ENCODE results near the gene CFC1. TPM values are rescaled to one million over a fixed set of nuclear protein-coding genes. Genes with fewer than 3 reads are reported as not detected.
"Not testable (repeated sequence)": the region's sequence is repeated elsewhere in the genome, so short reads cannot be mapped to it uniquely, and the experiment has no call there.

The CFC1 gene
- polyA plus RNA-seq, 1 experiment: not detected

GRCh38 chr2:130597994-130598393, 1.4 kb downstream of the CFC1 start:
- CTCF ChIA-PET; H3K27ac ChIP-seq (ENCODE audit: low read depth, low read length); H3K4me3 ChIP-seq (ENCODE audit: low read depth, low read length); POLR2A ChIA-PET; H3K9me3 ChIP-seq (ENCODE audit: control insufficient read depth, insufficient read depth, low read length); H3K27me3 ChIP-seq (ENCODE audit: control insufficient read depth, insufficient read depth, low read length); DNase-seq (ENCODE audit: low read depth, low spot score): not testable (repeated sequence)

DNA sequence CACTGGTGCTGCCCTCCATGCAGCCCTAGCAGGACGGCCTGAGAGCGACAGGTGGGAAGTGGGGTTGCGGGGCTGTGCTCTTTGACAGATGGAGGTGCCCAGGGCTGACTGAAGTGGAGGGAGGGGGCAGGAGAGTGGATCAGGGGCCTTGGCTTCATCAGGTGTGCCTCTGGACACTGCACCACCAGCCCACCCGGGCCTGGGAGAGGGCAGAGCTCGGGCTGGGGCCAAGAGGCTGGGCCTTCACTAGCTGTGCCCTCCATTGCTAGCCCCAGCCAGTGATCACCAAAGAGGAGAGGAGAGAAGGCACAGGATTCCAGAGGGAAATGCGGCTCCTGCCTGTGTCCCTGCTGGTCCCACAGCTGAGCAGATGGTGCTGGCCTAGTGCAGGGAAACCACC, 2.6 kb downstream of the CFC1 start:
- POLR2A ChIA-PET; H3K9me3 ChIP-seq (ENCODE audit: control insufficient read depth, insufficient read depth, low read length); H3K27me3 ChIP-seq (ENCODE audit: control insufficient read depth, insufficient read depth, low read length); DNase-seq (ENCODE audit: low read depth, low spot score); H3K4me3 ChIP-seq (ENCODE audit: low read depth, low read length); CTCF ChIA-PET; H3K27ac ChIP-seq (ENCODE audit: low read depth, low read length): not testable (repeated sequence)

GRCh38 chr2:130594011-130594410, 5.4 kb downstream of the CFC1 start:
- H3K4me3 ChIP-seq (ENCODE audit: low read depth, low read length); CTCF ChIA-PET: not testable (repeated sequence)

DNA sequence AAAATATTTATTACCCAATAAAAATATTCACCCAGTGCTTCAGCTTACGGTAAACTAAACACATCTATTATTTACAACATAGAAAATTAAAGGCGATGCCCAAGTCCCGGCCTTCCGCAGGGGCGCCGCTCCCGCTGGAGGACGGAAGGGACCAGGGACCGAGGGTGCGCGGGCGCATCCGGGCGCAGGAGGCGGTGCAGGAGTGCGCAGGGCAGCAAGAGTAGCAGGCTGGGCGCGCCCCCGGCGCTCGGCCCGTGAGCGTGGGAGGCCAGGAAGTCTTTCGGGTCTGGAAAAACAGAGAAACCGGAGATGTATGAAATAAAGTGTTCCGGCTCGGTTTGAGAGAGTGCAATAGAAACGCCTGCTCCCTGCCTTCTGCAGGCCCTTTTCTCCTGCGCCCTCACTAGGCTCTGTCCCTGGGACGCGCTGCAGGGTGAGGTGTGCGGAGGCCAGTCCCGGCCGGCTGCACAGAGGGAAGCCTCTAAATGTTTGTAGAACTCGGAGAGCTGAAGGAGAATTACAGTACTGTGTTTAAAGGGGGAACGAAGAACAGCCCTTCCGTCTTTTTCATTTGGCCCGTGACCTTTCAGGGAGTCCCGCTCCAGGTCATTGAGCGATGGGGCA, 6.5 kb downstream of the CFC1 start:
- DNase-seq (ENCODE audit: low read depth, low spot score); H3K4me3 ChIP-seq (ENCODE audit: low read depth, low read length); H3K27ac ChIP-seq (ENCODE audit: low read depth, low read length); H3K27me3 ChIP-seq (ENCODE audit: control insufficient read depth, insufficient read depth, low read length); H3K9me3 ChIP-seq (ENCODE audit: control insufficient read depth, insufficient read depth, low read length); CTCF ChIA-PET; POLR2A ChIA-PET: not testable (repeated sequence)

More at GRCh38 chr2:130594011-130594410, 5.4 kb downstream of the CFC1 start:
- POLR2A ChIA-PET; DNase-seq (ENCODE audit: low read depth, low spot score); H3K27me3 ChIP-seq (ENCODE audit: control insufficient read depth, insufficient read depth, low read length); H3K27ac ChIP-seq (ENCODE audit: low read depth, low read length); H3K9me3 ChIP-seq (ENCODE audit: control insufficient read depth, insufficient read depth, low read length): not testable (repeated sequence)

DNA sequence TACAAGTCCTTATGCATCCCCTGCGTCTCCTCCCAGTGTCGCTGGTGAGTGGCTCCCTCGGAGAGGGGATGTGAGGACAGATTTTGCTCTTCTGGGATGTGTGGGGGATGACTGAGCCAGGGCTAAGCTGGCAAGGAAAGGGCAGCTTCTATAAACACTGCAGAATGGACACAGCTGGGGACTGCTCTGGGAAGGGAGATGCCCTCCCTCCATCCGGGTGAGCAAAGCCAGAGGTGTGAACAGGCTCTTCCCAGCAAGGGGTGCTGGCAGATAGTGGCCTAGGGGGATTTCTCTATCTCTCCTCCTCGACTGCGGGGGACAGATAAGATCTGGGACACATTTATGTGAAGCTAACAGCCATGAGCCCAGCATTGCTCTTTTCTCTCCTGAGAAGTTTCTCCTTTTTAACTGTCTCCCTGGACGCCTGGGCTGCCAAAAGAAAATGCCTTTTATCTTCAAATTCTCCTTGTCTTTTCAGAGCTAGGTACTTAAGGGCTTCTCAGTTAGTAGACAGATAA, 8.5 kb downstream of the CFC1 start:
- H3K27ac ChIP-seq (ENCODE audit: low read depth, low read length); DNase-seq (ENCODE audit: low read depth, low spot score); H3K9me3 ChIP-seq (ENCODE audit: control insufficient read depth, insufficient read depth, low read length); H3K27me3 ChIP-seq (ENCODE audit: control insufficient read depth, insufficient read depth, low read length); H3K4me3 ChIP-seq (ENCODE audit: low read depth, low read length); CTCF ChIA-PET; POLR2A ChIA-PET: not testable (repeated sequence)

GRCh38 chr2:130590170-130590841, 9.1 kb downstream of the CFC1 start:
- H3K27me3 ChIP-seq (ENCODE audit: control insufficient read depth, insufficient read depth, low read length); CTCF ChIA-PET; H3K4me3 ChIP-seq (ENCODE audit: low read depth, low read length); H3K27ac ChIP-seq (ENCODE audit: low read depth, low read length); POLR2A ChIA-PET; H3K9me3 ChIP-seq (ENCODE audit: control insufficient read depth, insufficient read depth, low read length); DNase-seq (ENCODE audit: low read depth, low spot score): not testable (repeated sequence)

DNA sequence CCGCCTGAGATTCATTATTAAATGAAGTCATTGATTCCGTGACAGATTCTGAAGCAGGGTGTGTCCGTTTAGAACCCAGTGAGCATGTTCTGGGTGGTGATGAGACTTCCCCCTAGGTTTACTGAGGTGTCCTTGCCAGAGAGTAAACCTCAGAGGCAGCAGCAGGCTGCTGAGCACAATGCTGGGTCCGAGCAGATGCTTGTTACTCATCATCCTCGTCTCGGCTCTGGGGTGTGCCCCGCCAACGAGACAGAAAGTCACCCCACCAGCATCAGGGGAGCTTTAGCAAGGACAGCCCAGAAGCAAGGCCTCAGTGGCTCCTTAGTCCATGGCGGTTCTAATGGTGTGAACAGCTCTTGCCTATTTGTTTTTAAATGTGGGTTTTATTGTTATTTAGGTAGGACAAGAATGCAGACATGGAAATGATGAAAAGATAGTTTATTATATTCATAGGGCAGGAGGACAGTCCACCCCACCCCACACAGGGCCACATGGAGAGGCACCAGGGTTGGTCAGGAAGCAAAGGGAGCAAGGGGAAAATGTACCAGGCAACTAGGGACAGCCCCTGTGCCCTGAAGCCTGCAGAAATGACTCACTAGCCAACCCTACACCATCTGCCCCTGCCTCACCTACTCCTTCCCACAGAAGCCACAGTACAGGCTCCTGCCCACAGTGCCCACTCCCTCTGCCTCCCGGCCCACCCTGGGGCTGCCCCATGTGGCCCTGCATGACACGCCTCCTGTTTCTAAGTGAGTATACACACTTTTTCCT, 10.5 kb downstream of the CFC1 start:
- CTCF ChIA-PET; POLR2A ChIA-PET; H3K9me3 ChIP-seq (ENCODE audit: control insufficient read depth, insufficient read depth, low read length); H3K27me3 ChIP-seq (ENCODE audit: control insufficient read depth, insufficient read depth, low read length); H3K4me3 ChIP-seq (ENCODE audit: low read depth, low read length); H3K27ac ChIP-seq (ENCODE audit: low read depth, low read length); DNase-seq (ENCODE audit: low read depth, low spot score): not testable (repeated sequence)

- POLR2A ChIA-PET; H3K9me3 ChIP-seq (ENCODE audit: control insufficient read depth, insufficient read depth, low read length): not testable (repeated sequence)
Observed at GRCh38 chr2:130584726-130585125, 14.6 kb downstream of the CFC1 start.

DNA sequence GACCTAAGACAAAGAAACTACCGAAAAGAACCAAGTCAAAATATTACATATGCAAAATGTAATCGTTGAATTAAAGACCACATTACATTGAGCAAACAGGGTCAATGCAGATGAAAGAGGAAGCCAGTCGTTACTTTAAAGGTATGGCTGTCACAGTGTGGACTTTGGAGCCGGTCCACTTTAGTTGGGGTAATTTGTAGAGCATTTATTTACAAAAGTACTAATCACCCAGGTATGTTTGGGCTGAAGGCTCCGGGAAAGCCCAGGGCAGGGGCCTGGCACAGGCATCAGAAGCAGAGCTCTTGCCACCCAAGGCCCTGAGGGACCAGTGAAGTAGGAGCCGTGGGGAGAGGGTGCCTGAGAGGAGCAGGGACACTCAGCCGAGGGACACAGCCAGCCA, 15.8 kb downstream of the CFC1 start:
- H3K4me3 ChIP-seq (ENCODE audit: low read depth, low read length); CTCF ChIA-PET; H3K27me3 ChIP-seq (ENCODE audit: control insufficient read depth, insufficient read depth, low read length); POLR2A ChIA-PET; H3K27ac ChIP-seq (ENCODE audit: low read depth, low read length); H3K9me3 ChIP-seq (ENCODE audit: control insufficient read depth, insufficient read depth, low read length); DNase-seq (ENCODE audit: low read depth, low spot score): not testable (repeated sequence)

More at GRCh38 chr2:130584726-130585125, 14.6 kb downstream of the CFC1 start:
- H3K27me3 ChIP-seq (ENCODE audit: control insufficient read depth, insufficient read depth, low read length); DNase-seq (ENCODE audit: low read depth, low spot score); CTCF ChIA-PET; H3K27ac ChIP-seq (ENCODE audit: low read depth, low read length); H3K4me3 ChIP-seq (ENCODE audit: low read depth, low read length): not testable (repeated sequence)

DNA sequence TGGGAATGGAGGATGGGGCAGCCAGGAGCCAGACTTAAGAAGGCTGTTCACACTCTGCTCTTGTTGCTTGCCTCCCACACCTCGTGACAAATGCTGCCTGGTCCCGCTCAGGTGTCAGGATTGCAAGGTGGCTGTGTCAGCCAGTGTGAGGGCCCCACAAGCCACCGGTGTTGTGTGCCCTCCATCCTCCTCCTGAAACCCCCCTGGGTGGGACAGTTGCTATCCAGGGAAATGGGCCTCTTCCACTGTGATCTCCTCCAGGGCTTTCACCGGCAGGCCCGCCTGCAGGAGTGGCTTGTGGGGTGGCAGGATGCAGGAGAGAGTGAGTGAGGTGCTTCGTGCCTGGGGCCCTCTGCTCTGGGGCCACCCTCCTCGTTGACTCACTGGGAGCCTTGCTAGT, 16.4 kb downstream of the CFC1 start:
- DNase-seq (ENCODE audit: low read depth, low spot score); H3K27ac ChIP-seq (ENCODE audit: low read depth, low read length); POLR2A ChIA-PET; CTCF ChIA-PET; H3K27me3 ChIP-seq (ENCODE audit: control insufficient read depth, insufficient read depth, low read length); H3K4me3 ChIP-seq (ENCODE audit: low read depth, low read length); H3K9me3 ChIP-seq (ENCODE audit: control insufficient read depth, insufficient read depth, low read length): not testable (repeated sequence)

DNA sequence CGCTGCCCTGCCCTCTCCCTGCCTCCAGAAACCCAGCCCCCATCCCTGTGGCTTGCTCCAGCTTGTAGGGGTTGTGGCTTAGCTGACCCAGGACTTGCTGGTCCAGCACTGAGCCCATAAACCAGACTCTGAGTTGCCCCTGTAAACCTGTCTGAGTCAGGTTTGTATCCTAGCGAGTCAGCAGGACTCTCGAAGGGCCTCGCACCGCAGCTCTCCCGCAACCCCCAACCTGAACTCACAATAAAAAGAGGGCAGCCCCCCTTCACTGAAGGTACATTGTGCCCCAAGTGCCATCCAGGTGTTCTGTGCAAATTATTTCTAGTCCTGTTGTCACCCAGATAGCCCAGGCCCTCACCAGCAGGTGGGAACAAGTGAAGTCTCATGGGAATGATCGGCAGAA, 17.9 kb downstream of the CFC1 start:
- H3K4me3 ChIP-seq (ENCODE audit: low read depth, low read length); DNase-seq (ENCODE audit: low read depth, low spot score); H3K27ac ChIP-seq (ENCODE audit: low read depth, low read length); CTCF ChIA-PET; H3K27me3 ChIP-seq (ENCODE audit: control insufficient read depth, insufficient read depth, low read length); POLR2A ChIA-PET; H3K9me3 ChIP-seq (ENCODE audit: control insufficient read depth, insufficient read depth, low read length): not testable (repeated sequence)

DNA sequence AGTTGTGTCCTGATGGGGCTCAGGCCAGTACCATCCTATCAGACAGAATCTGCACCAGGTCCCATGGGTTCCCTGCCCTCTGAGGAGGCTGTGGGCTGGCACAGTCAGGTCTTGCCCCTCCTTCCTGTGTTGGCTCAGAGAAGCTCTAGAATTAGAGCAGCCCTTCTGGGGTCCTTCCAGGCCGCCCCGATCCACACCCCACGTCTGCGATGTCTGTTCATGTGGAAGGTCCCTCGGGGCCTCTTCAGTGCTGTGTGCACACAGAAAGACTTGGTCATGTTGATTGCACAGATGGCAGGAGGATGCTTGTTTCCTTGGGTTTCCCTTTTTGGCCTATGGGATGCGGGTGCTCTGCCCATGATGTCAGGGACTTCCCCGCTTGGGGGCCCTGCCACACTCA, 20.3 kb downstream of the CFC1 start:
- H3K27ac ChIP-seq (ENCODE audit: low read depth, low read length); DNase-seq (ENCODE audit: low read depth, low spot score); H3K4me3 ChIP-seq (ENCODE audit: low read depth, low read length); POLR2A ChIA-PET; H3K9me3 ChIP-seq (ENCODE audit: control insufficient read depth, insufficient read depth, low read length); CTCF ChIA-PET; H3K27me3 ChIP-seq (ENCODE audit: control insufficient read depth, insufficient read depth, low read length): not testable (repeated sequence)
